Measurements from ENCODE around the gene TRMT11.

Gene TRMT11

GRCh38 chr6:126077810-126078776, 91.8 kb downstream of the TRMT11 start:
- DNase-seq: no peak

DNA sequence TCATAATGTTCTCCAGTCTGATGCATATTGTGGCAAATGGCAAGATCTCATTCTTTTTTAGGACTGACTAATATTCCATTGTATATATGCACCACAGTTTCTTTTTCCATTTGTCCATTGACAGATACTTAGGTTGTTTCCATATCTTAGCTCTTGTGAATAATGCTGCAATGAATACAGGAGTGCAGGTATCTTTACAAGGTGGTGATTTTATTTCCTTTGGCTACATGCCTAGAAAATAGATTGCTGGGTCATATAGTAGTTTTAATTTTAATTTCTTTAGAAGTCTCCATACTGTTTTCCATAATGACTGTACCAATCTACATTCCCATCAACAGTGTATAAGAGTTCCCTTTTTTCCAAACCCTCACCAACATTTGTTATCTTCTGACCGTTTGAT, 97.5 kb downstream of the TRMT11 start:
- no peak for DNase-seq

- DNase-seq: no peak
These were observed 100.2 kb downstream of the TRMT11 start for GRCh38 chr6:126086560-126086959.

Data from bone marrow (tissue), 2 donors.